Cardiac muscle cell (in vitro differentiated cells and primary cell): ENCODE data around the gene PAPLN. TPM values are rescaled to one million over a fixed set of nuclear protein-coding genes. Genes with fewer than 3 reads are reported as not detected.

Source experiments
- DNase-seq, 2 donors: peaks; one replicate each; pipeline versions ENCODE4 v3.0.0 to v3.0.0-alpha.2; 2010 to 2017; ENCODE audit warnings: low read depth in 1 of 2, low spot score in 1 of 2
- H3K27ac ChIP-seq: fragments of 200-600 bp; sonication (generic); 2 replicates; pipeline ENCODE4 v1.5.1; 2016
- H3K27me3 ChIP-seq: fragments of 200-600 bp; sonication (generic); 2 replicates; pipeline ENCODE4 v1.6.0; 2016; ENCODE audit warnings: control low read depth
- H3K36me3 ChIP-seq: fragments of 200-600 bp; sonication (generic); 2 replicates; pipeline ENCODE4 v1.5.1; 2016; ENCODE audit warnings: control low read depth
- H3K4me1 ChIP-seq: fragments of 200-600 bp; sonication (generic); 2 replicates; pipeline ENCODE4 v1.8.1; 2017; ENCODE audit warnings: low read depth, mild to moderate bottlenecking, mixed run types
- H3K4me3 ChIP-seq: fragments of 200-600 bp; sonication (generic); 2 replicates; pipeline ENCODE4 v1.5.1; 2016; ENCODE audit warnings: mild to moderate bottlenecking
- H3K9me3 ChIP-seq: fragments of 200-600 bp; sonication (generic); 2 replicates; pipeline ENCODE4 v1.5.1; 2017; ENCODE audit warnings: low read depth, mild to moderate bottlenecking, control low read depth
- CTCF ChIP-seq: IDR thresholded peaks from 2 replicates; pipeline ENCODE4 v1.5.1; 2012; ENCODE audit warnings: low read depth, mild to moderate bottlenecking, low read length
- polyA plus RNA-seq: library from polyadenylated mRNA; unstranded; fragments of >200 nt; fragmentation: Nextera tagmentation; extraction: Ambion mirVana; gene quantifications from 2 replicates; pipeline ENCODE4 v1.2.1, GENCODE V29; 2016
- total RNA-seq: library from RNA; depleted of rRNA; stranded (reverse); fragments of >200 nt; gene quantifications from 2 replicates; pipeline ENCODE4 v1.2.3, GENCODE V29; 2016

PAPLN gene
- total and polyA plus RNA-seq, 2 experiments from 2014 or later = 1.7 to 4.2 TPM

GRCh38 chr14:73231981-73232851, 5.1 kb upstream of the PAPLN start:
- H3K36me3 ChIP-seq = no peaks in the 10 kb centered on the region
- H3K9me3 ChIP-seq = no peaks in the 10 kb centered on the region
- peak; percentile 25 to 59 for DNase-seq
- H3K4me3 ChIP-seq = no peak overlapping the region
- peaks cover 21% of the 10 kb centered on the region for H3K4me1 ChIP-seq
- H3K27ac ChIP-seq = peak overlapping the region; percentile 41
- peak; percentile 30 for TF ChIP-seq CTCF
- peaks cover 28% of the 10 kb centered on the region for H3K27me3 ChIP-seq

- DNase-seq = no peak
- no peak overlapping the region for H3K4me3 ChIP-seq
- H3K27me3 ChIP-seq = peaks cover 36% of the 10 kb centered on the region
- H3K27ac ChIP-seq = no peak overlapping the region
- no peak for TF ChIP-seq CTCF
- H3K9me3 ChIP-seq = no peaks in the 10 kb centered on the region
- no peaks in the 10 kb centered on the region for H3K36me3 ChIP-seq
- peaks cover 21% of the 10 kb centered on the region for H3K4me1 ChIP-seq
Observed at GRCh38 chr14:73232984-73233383, 4.3 kb upstream of the PAPLN start.

- H3K4me1 ChIP-seq = peaks cover 21% of the 10 kb centered on the region
- H3K36me3 ChIP-seq = no peaks in the 10 kb centered on the region
- no peaks in the 10 kb centered on the region for H3K9me3 ChIP-seq
- no peak for TF ChIP-seq CTCF
- no peak for DNase-seq
- H3K27ac ChIP-seq = no peak overlapping the region
- no peak overlapping the region for H3K4me3 ChIP-seq
- peaks cover 42% of the 10 kb centered on the region for H3K27me3 ChIP-seq
Observed at GRCh38 chr14:73233564-73233963, 3.7 kb upstream of the PAPLN start.

GRCh38 chr14:73234029-73234428, 3.3 kb upstream of the PAPLN start:
- H3K9me3 ChIP-seq = no peaks in the 10 kb centered on the region
- no peak overlapping the region for H3K27ac ChIP-seq
- no peak overlapping the region for H3K4me3 ChIP-seq
- DNase-seq = no peak
- no peak for TF ChIP-seq CTCF
- no peaks in the 10 kb centered on the region for H3K36me3 ChIP-seq
- H3K4me1 ChIP-seq = peaks cover 21% of the 10 kb centered on the region
- H3K27me3 ChIP-seq = peaks cover 46% of the 10 kb centered on the region

- Histone ChIP-seq H3K4me1 (peaks cover 21% of the 10 kb centered on the region), H3K9me3 (no peaks in the 10 kb centered on the region), H3K27me3 (peaks cover 54% of the 10 kb centered on the region), H3K4me3 (no peak overlapping the region), H3K36me3 (no peaks in the 10 kb centered on the region), H3K27ac (no peak overlapping the region)
- DNase-seq = no peak
- TF ChIP-seq CTCF = no peak
Observed at GRCh38 chr14:73234586-73235394, 2.5 kb upstream of the PAPLN start.
